ENCODE measurements around the gene JDP2.

DNA sequence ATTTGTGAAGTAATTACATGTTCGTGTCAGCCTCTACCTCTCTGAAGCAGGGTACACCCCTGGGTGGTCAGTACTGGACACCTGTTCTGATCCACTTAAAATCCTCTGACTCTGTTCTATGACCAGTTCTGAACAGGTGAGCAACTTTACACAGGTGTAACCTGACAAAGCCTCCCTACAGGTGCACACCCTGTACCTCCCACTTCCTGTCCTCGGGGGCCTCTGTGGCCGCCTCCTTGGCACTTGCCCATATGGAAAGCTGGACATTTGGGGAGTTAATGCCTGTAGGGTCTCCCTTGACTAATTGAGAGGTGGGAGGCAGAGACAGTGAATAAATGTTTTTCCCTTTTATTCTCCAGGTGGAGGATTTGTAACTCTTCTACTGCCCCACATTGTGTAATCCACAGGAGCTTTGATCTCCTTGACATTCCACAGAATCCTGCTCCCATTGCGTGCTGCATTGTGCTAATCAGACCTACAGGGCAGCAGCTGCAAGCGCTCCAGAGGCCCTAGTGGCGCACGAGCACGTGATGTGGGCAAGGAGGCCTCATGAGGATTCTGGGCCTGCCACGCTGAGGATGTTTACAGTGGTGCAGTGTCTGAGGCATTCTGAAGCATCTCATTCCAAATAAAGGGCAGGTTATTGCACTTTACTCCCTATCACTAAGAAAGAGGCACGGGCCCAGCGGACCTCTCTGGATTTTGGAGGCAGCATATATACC is 48.6 kb downstream of the JDP2 start:
- TF ChIP-seq CTCF (IDR thresholded peaks at IDR 0.05; ENCODE audit: insufficient read depth, low read depth, low read length) (no peak), EZH2 (IDR thresholded peaks at IDR 0.05; ENCODE audit: insufficient read depth, low read length) (no peak)
